Measurements from ENCODE around the gene PRELID3B.

The PRELID3B gene

GRCh38 chr20:59023616-59024015 lies 19.0 kb downstream of the PRELID3B start:
- Histone ChIP-seq H3K9ac (ENCODE audit: low read depth, low read length, poor library complexity, severe bottlenecking) (no peak overlapping the region), H2AFZ (ENCODE audit: low read length) (no peak overlapping the region), H3K27me3 (ENCODE audit: insufficient read depth, low read length, poor library complexity, severe bottlenecking) (no peaks in the 10 kb centered on the region), H4K20me1 (ENCODE audit: insufficient read depth, low read length, poor library complexity, severe bottlenecking) (peaks cover 12% of the 10 kb centered on the region), H3K79me2 (ENCODE audit: insufficient read depth, low read length) (peaks cover 27% of the 10 kb centered on the region), H3K36me3 (ENCODE audit: insufficient read depth, low read length) (peaks cover 32% of the 10 kb centered on the region), H3K4me1 (ENCODE audit: insufficient read depth, low read length, poor library complexity, severe bottlenecking) (peaks cover 11% of the 10 kb centered on the region), H3K9me3 (ENCODE audit: insufficient read depth, low read depth, low read length) (no peaks in the 10 kb centered on the region), H3F3A (ENCODE audit: low read depth) (no peaks in the 10 kb centered on the region), H3K4me2 (ENCODE audit: low read depth, low read length, poor library complexity, severe bottlenecking) (no peak overlapping the region), H3K9me2 (replicated peaks; ENCODE audit: low read depth, low read length) (no peaks in the 10 kb centered on the region), H3K4me3 (ENCODE audit: low read length, poor library complexity, severe bottlenecking) (no peak overlapping the region)
- TF ChIP-seq EZH2phosphoT487 (IDR thresholded peaks at IDR 0.05; ENCODE audit: borderline replicate concordance) (no peak), CTCF (conservative IDR thresholded peaks at IDR 0.05; ENCODE audit: low read length) (no peak)

DNA sequence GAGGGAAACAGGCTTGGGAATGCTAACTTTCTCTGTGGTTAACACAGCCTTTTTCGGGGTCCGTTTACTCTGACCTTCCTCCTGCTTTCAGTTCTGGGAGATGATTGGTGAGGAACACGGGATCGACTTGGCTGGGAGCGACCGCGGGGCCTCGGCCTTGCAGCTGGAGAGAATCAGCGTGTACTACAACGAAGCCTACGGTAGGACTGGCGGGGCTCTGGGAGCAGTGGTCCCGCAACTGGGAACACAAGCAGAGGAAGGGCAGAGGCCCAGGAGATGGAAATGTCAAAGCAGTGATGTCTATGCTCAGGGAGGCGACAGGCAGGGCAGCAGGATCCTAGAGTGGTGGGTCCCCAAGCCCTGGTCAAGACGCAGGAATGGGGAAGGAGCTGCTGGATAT lies 19.8 kb downstream of the PRELID3B start:
- H3K4me3 ChIP-seq (ENCODE audit: low read length, poor library complexity, severe bottlenecking) = no peak overlapping the region
- TF ChIP-seq EZH2phosphoT487 (IDR thresholded peaks at IDR 0.05; ENCODE audit: borderline replicate concordance) (no peak), CTCF (conservative IDR thresholded peaks at IDR 0.05; ENCODE audit: low read length) (no peak)
- no peak overlapping the region for H3K4me2 ChIP-seq (ENCODE audit: low read depth, low read length, poor library complexity, severe bottlenecking)
- H3K79me2 ChIP-seq (ENCODE audit: insufficient read depth, low read length) = peaks cover 19% of the 10 kb centered on the region
- no peaks in the 10 kb centered on the region for H3K9me3 ChIP-seq (ENCODE audit: insufficient read depth, low read depth, low read length)
- H3K9me2 ChIP-seq (replicated peaks; ENCODE audit: low read depth, low read length) = no peaks in the 10 kb centered on the region
- peaks cover 3% of the 10 kb centered on the region for H4K20me1 ChIP-seq (ENCODE audit: insufficient read depth, low read length, poor library complexity, severe bottlenecking)
- H3K4me1 ChIP-seq (ENCODE audit: insufficient read depth, low read length, poor library complexity, severe bottlenecking) = peaks cover 3% of the 10 kb centered on the region
- H3F3A ChIP-seq (ENCODE audit: low read depth) = no peaks in the 10 kb centered on the region
- peaks cover 25% of the 10 kb centered on the region for H3K36me3 ChIP-seq (ENCODE audit: insufficient read depth, low read length)
- H2AFZ ChIP-seq (ENCODE audit: low read length) = no peak overlapping the region
- H3K27me3 ChIP-seq (ENCODE audit: insufficient read depth, low read length, poor library complexity, severe bottlenecking) = no peaks in the 10 kb centered on the region
- H3K9ac ChIP-seq (ENCODE audit: low read depth, low read length, poor library complexity, severe bottlenecking) = no peak overlapping the region

GRCh38 chr20:59020938-59021551 lies 21.5 kb downstream of the PRELID3B start:
- Histone ChIP-seq H3K4me3 (ENCODE audit: low read length, poor library complexity, severe bottlenecking) (no peak overlapping the region), H3K9me2 (replicated peaks; ENCODE audit: low read depth, low read length) (no peaks in the 10 kb centered on the region), H3K9ac (ENCODE audit: low read depth, low read length, poor library complexity, severe bottlenecking) (no peak overlapping the region), H3K4me1 (ENCODE audit: insufficient read depth, low read length, poor library complexity, severe bottlenecking) (peaks cover 6% of the 10 kb centered on the region), H3K4me2 (ENCODE audit: low read depth, low read length, poor library complexity, severe bottlenecking) (no peak overlapping the region), H3K79me2 (ENCODE audit: insufficient read depth, low read length) (peaks cover 5% of the 10 kb centered on the region; the same call in 1 of the 2 replicates), H3K36me3 (ENCODE audit: insufficient read depth, low read length) (peaks cover 13% of the 10 kb centered on the region; the same call in 1 of the 2 replicates), H3F3A (ENCODE audit: low read depth) (no peaks in the 10 kb centered on the region), H4K20me1 (ENCODE audit: insufficient read depth, low read length, poor library complexity, severe bottlenecking) (no peaks in the 10 kb centered on the region), H2AFZ (ENCODE audit: low read length) (no peak overlapping the region), H3K27me3 (ENCODE audit: insufficient read depth, low read length, poor library complexity, severe bottlenecking) (no peaks in the 10 kb centered on the region), H3K9me3 (ENCODE audit: insufficient read depth, low read depth, low read length) (no peaks in the 10 kb centered on the region)
- no peak for TF ChIP-seq EZH2phosphoT487 (IDR thresholded peaks at IDR 0.05; ENCODE audit: borderline replicate concordance)
- no peak for TF ChIP-seq CTCF (conservative IDR thresholded peaks at IDR 0.05; ENCODE audit: low read length)

Data from Loucy (cell line).